Tibial artery (tissue), 4 donors: ENCODE results near the gene EGFL7.

Source experiments
- DNase-seq, 2 donors: peaks; one replicate each; pipeline ENCODE4 v3.0.0-alpha.2; 2019
- H3K27ac ChIP-seq, 2 donors: fragments of 200-600 bp; sonication (generic) in 1 of 2; 1 replicate in 1 of 2; 2 replicates in 1 of 2; pipeline ENCODE4 v1.5.1; 2018 to 2019; ENCODE audit warnings: mild to moderate bottlenecking in 1 of 2
- H3K27me3 ChIP-seq, 2 donors: fragments of 200-600 bp; sonication (generic) in 1 of 2; one replicate each; pipeline versions ENCODE4 v1.5.1 to v1.6.0; 2016 to 2019
- H3K36me3 ChIP-seq, 3 donors: fragments of 200-600 bp; sonication (generic) in 2 of 3; one replicate each; pipeline ENCODE4 v1.5.1; 2016 to 2019; ENCODE audit warnings: mild to moderate bottlenecking in 2 of 3
- H3K4me1 ChIP-seq, 4 donors: fragments of 200-600 bp; sonication (generic) in 2 of 4; 1 replicate in 3 of 4; 2 replicates in 1 of 4; pipeline ENCODE4 v1.5.1; 2016 to 2019
- H3K4me3 ChIP-seq, 2 donors: fragments of 200-600 bp; sonication (generic) in 1 of 2; 1 replicate in 1 of 2; 2 replicates in 1 of 2; pipeline ENCODE4 v1.5.1; 2018 to 2019; ENCODE audit warnings: mild to moderate bottlenecking in 2 of 2
- H3K9me3 ChIP-seq, 3 donors: fragments of 200-600 bp; sonication (generic) in 1 of 3; one replicate each; pipeline ENCODE4 v1.5.1; 2016 to 2019
- CTCF ChIP-seq, 2 experiments: fragments of 200-600 bp in 1 of 2; fragments of 450-650 bp in 1 of 2; IDR thresholded peaks; one replicate each; pipeline ENCODE4 v1.5.1; 2017 to 2019; ENCODE audit warnings: antibody characterized with exemption in 2 of 2, mild to moderate bottlenecking in 1 of 2, moderate library complexity in 1 of 2
- intact Hi-C: fragments of 100-400 bp; cut with DNase I; formaldehyde crosslinking; loops from one replicate; pipeline ENCODE4 v1.15.0; 2023; ENCODE audit warnings: low total_unique reads

Gene EGFL7

GRCh38 chr9:136618580-136619547 is 43.9 kb upstream of the EGFL7 start:
- intact Hi-C loops: loop anchor here (5.0 kb wide), 1 partner anchor 82 kb away; no protein-coding TSS in a partner anchor
- Histone ChIP-seq H3K27me3 (peaks cover 0 to 5% of the 10 kb centered on the region in 2 donors), H3K4me3 (no peak overlapping the region), H3K36me3 (no peaks in the 10 kb centered on the region), H3K27ac (no peak overlapping the region), H3K9me3 (no peaks in the 10 kb centered on the region), H3K4me1 (peaks cover 0 to 5% (median 4%) of the 10 kb centered on the region in 4 donors)
- no peak for TF ChIP-seq CTCF (IDR thresholded peaks at IDR 0.05)
- peak in 1 of 2 donors; percentile 41 for DNase-seq

- peak; percentile 55 to 82 for DNase-seq
- intact Hi-C loops: loop anchor here (5.0 to 10.0 kb wide), 2 partner anchors 45 to 83 kb away; no protein-coding TSS in a partner anchor
- peaks cover 5 to 16% (median 14%) of the 10 kb centered on the region in 4 donors for H3K4me1 ChIP-seq
- H3K9me3 ChIP-seq: no peaks in the 10 kb centered on the region
- TF ChIP-seq CTCF (IDR thresholded peaks at IDR 0.05): no peak
- H3K36me3 ChIP-seq: no peaks in the 10 kb centered on the region
- H3K27ac ChIP-seq: no peak overlapping the region
- H3K4me3 ChIP-seq: no peak overlapping the region
- peaks cover 0 to under 1% of the 10 kb centered on the region in 2 donors for H3K27me3 ChIP-seq
These were observed 42.8 kb upstream of the EGFL7 start for GRCh38 chr9:136619742-136620440.

- no peaks in the 10 kb centered on the region for H3K27me3 ChIP-seq
- H3K9me3 ChIP-seq: no peaks in the 10 kb centered on the region
- DNase-seq: no peak
- intact Hi-C loops: loop anchor here (10.0 kb wide), 1 partner anchor 46 kb away; no protein-coding TSS in a partner anchor
- TF ChIP-seq CTCF (IDR thresholded peaks at IDR 0.05): no peak
- H3K36me3 ChIP-seq: no peaks in the 10 kb centered on the region
- no peak overlapping the region for H3K27ac ChIP-seq
- peaks cover 5 to 22% (median 21%) of the 10 kb centered on the region in 4 donors for H3K4me1 ChIP-seq
- no peak overlapping the region for H3K4me3 ChIP-seq
These were observed 42.2 kb upstream of the EGFL7 start for GRCh38 chr9:136620441-136621018.

- no peaks in the 10 kb centered on the region for H3K27me3 ChIP-seq
- H3K36me3 ChIP-seq: no peaks in the 10 kb centered on the region
- H3K9me3 ChIP-seq: no peaks in the 10 kb centered on the region
- intact Hi-C loops: loop anchor here (10.0 kb wide), 1 partner anchor 46 kb away; no protein-coding TSS in a partner anchor
- H3K4me1 ChIP-seq: peaks cover 5 to 29% (median 27%) of the 10 kb centered on the region in 4 donors
- H3K27ac ChIP-seq: no peak overlapping the region
- no peak overlapping the region for H3K4me3 ChIP-seq
- no peak for TF ChIP-seq CTCF (IDR thresholded peaks at IDR 0.05)
- no peak for DNase-seq
These were observed 41.5 kb upstream of the EGFL7 start for GRCh38 chr9:136621019-136621733.

GRCh38 chr9:136621734-136622093 is 41.0 kb upstream of the EGFL7 start:
- Histone ChIP-seq H3K27ac (no peak overlapping the region), H3K36me3 (no peaks in the 10 kb centered on the region), H3K4me1 (peaks cover 5 to 34% (median 33%) of the 10 kb centered on the region in 4 donors), H3K27me3 (no peaks in the 10 kb centered on the region), H3K4me3 (no peak overlapping the region), H3K9me3 (no peaks in the 10 kb centered on the region)
- no peak for TF ChIP-seq CTCF (IDR thresholded peaks at IDR 0.05)
- no peak for DNase-seq
- intact Hi-C loops: loop anchor here (10.0 kb wide), 1 partner anchor 47 kb away; no protein-coding TSS in a partner anchor
